Suppressor macrophage (primary cell): ENCODE data around the gene NAPG.
A peak's percentile ranks its signal among the peaks of the same experiment; 100 is the strongest.
"Not testable (repeated sequence)": the region's sequence is repeated elsewhere in the genome, so short reads cannot be mapped to it uniquely, and the experiment has no call there.

Experiments used
- DNase-seq, 4 experiments: peaks; one replicate each; pipeline ENCODE4 v3.0.0-alpha.2; 2020 to 2022

Gene NAPG

GRCh38 chr18:10552226-10552625, 26.4 kb downstream of the NAPG start:
- no peak for DNase-seq

- not testable (repeated sequence) for DNase-seq
Measured at GRCh38 chr18:10556251-10556650, 30.4 kb downstream of the NAPG start.

- no peak for DNase-seq
Measured at GRCh38 chr18:10557085-10557677, 31.4 kb downstream of the NAPG start.

DNA sequence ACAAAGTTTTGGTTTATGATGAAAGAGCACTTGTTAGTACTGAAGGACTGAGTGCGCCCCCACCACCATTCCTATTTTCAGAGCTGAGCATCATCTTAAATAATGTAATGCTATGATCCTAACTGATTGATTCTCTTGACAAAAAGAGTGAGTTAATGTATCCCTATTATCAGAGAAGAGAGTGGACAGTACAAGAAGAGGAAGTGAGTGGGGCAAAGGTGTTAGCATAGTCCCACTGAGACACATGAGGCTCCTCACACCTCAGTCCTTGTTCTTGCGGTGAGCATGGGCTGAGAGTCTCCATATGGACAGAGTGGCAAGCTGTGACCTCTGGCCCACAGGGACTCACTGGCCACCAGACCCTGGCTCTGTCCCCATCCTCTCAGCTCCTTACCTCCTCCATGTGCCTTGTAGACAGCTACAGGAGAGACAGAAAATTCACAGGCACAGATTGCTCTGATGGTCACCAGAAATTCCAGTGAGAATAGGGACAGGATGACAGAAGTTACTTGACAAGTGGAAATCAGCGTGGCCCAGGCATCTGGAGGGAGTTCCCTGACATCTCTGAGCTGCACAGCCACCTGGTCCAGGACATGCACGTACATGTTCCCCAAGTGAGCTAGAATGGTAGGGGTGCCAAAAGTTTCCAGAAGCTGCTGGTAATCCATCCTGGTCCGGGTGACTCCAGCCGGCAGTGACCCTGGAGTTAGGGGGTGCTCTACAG, 32.6 kb downstream of the NAPG start:
- DNase-seq: no peak

- DNase-seq: no peak
Measured at GRCh38 chr18:10558967-10559298, 33.1 kb downstream of the NAPG start.

- DNase-seq: no peak
Measured at GRCh38 chr18:10559553-10560451, 34.0 kb downstream of the NAPG start.

GRCh38 chr18:10560452-10561045, 34.7 kb downstream of the NAPG start:
- peak; percentile 71 to 88 (median 82) for DNase-seq

DNA sequence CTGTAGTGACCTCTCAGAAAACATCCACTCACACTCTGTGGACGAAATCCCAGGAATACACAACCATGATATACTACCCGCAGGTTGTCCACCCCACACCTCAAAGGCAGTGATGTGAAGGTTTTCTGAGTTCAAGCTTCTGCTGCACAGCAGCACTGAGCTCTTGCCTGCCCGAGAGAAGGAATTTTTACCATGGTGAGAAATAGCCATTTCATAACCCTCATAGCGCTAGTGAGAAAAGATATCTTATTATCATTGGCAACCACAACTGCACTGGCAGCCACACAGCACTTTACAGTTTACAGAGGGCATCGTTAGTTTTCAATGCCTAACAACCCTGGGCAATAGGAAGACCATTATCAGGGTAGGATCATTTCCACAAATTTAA, 36.9 kb downstream of the NAPG start:
- no peak for DNase-seq

DNA sequence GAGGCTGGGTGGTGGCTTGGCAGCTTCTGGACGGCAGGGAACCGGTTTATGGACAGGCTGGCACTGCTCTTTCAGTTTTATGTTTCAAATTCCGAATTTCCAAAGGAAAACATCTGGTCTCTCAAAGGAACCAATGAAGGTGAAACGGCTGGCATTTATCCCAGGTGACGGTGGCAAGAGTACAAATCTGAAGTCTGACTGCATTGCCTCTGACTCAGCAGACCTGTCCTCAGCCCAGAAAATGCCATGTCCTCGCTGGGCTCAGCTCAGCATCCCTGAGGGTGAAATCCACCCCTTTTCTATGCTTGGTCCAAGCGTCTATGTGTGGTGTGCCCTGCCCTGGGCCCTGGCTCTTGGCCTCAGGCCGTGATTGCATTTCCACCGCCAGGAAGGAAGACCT, 38.1 kb downstream of the NAPG start:
- DNase-seq: no peak

- no peak for DNase-seq
Measured at GRCh38 chr18:10564975-10565773, 39.3 kb downstream of the NAPG start.

DNA sequence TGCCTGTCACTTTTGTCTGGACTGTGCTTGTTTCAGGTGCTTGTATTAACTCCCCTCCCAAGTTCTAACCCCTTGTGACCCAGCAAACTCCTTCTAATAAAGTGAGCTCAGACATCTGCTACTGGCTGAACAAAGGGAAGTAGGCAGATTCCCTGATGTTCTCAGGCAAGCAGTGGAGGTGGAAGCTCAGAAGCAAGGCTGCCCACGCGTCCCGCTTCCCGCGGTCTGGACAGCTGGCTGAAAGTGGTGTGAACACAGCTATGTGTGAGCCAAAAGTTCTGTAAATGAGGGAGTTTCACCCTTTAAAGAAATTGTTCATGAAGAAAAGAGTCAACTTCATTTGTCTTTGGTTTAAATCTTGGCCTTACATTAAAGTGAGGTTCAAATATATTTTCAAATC, 40.0 kb downstream of the NAPG start:
- DNase-seq: peak; percentile 69 to 90 (median 77)

- no peak for DNase-seq
Measured at GRCh38 chr18:10566390-10566789, 40.6 kb downstream of the NAPG start.

DNA sequence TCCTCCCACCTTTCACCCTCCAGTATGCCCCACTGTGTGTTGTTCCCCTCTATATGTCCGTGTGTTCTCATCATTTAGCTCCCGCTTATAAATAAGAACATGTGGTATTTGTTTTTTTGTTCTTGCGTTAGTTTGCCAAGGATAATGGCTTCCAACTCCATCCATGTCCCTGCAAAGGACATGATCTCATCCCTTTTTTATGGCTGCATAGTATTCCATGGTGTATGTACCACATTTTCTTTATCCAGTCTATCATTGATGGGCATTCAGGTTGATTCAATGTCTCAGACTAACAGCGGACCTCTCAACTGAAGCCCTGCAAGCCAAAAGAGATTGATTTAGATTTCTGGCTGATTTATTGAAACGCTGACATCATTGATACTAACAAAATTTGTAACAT, 44.1 kb downstream of the NAPG start:
- DNase-seq: not testable (repeated sequence)

DNA sequence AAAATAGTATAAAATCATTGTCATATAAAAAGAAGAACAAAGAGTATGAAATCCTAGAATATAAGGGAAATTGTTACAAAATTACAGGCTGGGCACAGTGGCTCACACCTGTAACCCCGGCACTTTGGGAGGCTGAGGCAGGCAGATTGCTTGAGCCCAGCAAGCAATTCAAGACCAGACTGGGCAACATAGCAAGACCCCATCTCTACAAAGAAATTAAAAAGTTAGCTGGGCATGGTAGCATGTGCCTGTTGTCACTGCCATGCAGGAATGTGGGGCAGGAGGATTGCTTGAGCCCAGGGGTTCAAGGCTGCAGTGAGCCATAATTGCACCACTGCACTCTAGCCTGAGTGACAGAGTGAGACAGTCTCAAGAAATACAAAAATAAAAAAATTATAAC, 44.8 kb downstream of the NAPG start:
- no peak for DNase-seq

GRCh38 chr18:10571537-10571936, 45.7 kb downstream of the NAPG start:
- no peak for DNase-seq

DNA sequence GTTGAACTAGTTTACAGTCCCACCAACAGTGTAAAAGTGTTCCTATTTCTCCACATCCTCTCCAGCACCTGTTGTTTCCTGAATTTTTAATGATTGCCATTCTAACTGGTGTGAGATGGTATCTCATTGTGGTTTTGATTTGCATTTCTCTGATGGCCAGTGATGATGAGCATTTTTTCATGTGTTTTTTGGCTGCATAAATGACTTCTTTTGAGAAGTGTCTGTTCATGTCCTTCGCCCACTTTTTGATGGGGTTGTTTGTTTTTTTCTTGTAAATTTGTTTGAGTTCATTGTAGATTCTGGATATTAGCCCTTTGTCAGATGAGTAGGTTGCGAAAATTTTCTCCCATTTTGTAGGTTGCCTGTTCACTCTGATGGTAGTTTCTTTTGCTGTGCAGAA, 47.4 kb downstream of the NAPG start:
- not testable (repeated sequence) for DNase-seq

- DNase-seq: not testable (repeated sequence)
Measured at GRCh38 chr18:10574412-10574811, 48.6 kb downstream of the NAPG start.

- DNase-seq: not testable (repeated sequence)
Measured at GRCh38 chr18:10577842-10578572, 52.2 kb downstream of the NAPG start.

- DNase-seq: not testable (repeated sequence)
Measured at GRCh38 chr18:10578573-10578899, 52.7 kb downstream of the NAPG start.

DNA sequence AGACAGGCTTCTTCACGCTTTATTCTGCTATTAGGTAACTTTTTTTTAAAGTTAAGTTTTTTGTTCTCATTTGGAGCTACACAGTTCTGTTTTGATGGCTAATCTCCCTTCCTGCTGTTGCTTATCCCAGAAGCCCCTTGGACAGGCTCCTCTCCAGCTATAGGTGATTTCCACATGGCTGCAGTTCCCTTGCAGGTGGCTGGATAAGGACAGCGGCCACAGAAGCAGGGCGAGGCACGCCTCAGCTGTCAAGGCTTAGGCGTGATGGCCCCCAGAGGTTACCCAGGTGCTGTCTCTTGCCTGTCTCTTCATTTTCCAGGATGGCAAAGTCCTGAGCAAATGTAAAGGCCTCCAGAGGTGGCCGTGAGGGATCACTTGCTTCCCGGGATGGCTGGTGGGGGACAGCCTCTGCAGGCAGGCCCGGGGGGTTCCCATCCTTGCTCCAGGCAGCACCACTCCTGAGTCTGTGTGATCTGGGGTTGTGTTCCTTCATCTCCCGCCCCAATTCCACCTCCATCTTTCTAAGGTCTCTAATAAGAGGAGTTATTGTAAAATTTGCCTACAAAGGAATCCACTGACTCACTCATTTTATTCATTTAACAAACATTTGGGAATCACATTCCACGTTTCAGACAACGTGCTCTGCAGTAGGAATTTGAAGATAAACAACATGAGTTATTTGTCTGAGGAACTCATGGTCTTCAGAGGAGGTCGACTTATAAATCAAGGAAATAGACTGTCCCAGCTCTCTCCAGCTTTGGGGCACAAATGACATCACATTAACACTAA, 53.4 kb downstream of the NAPG start:
- no peak for DNase-seq

DNA sequence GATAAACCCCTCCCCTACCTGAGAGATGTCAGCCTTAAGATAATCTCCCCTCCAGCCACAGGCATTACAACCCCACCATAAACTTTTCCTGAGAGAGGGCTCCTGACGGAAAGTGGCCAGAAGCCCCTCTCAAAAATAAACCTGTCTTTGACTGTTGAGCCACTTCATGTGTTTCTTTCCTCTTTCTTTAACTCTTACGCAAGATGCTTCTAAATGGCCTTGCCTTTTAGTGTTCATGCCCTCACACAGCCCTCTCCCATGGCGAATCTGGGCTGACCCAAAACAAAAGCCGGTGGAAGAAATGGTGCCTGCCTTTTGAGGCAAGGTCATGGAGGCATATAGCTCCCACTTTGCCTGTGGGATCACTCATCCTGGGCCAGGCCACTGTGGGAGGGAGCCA, 54.4 kb downstream of the NAPG start:
- DNase-seq: peak in 1 of 4 experiments; percentile 11
